ENCODE measurements around the gene MEGF11. TPM values are rescaled to one million over a fixed set of nuclear protein-coding genes. Genes with fewer than 3 reads are reported as not detected.
A peak's percentile ranks its signal among the peaks of the same experiment; 100 is the strongest.

Gene MEGF11
- total RNA-seq, 4 donors from 2014 or later: not detected

DNA sequence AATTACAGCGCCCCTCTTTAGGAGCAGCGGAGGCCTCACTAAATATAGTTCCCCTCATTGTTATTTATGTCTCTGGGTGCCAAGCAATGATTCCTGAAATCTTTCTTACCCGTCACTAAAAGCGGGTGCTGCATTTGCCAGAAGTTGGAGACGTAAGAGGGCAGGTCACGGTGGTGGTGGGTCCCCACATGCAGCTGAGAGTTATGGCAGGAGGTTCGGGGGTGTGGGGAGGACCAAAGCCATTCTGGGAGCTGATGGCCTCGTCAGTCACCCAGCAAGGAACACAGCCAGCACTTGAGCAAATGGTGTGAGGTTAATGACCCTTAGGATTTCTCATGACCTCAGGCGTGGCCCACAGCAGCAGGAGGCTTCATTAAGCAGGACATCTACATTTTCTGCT, 255.1 kb downstream of the MEGF11 start:
- Histone ChIP-seq H3K4me3 (no peak overlapping the region), H3K27me3 (no peaks in the 10 kb centered on the region), H3K27ac (no peak overlapping the region), H3K36me3 (no peaks in the 10 kb centered on the region), H3K9me3 (no peaks in the 10 kb centered on the region), H3K4me1 (no peaks in the 10 kb centered on the region)
- no peak for TF ChIP-seq POLR2A (IDR thresholded peaks at IDR 0.05)
- TF ChIP-seq, protein P1, sequence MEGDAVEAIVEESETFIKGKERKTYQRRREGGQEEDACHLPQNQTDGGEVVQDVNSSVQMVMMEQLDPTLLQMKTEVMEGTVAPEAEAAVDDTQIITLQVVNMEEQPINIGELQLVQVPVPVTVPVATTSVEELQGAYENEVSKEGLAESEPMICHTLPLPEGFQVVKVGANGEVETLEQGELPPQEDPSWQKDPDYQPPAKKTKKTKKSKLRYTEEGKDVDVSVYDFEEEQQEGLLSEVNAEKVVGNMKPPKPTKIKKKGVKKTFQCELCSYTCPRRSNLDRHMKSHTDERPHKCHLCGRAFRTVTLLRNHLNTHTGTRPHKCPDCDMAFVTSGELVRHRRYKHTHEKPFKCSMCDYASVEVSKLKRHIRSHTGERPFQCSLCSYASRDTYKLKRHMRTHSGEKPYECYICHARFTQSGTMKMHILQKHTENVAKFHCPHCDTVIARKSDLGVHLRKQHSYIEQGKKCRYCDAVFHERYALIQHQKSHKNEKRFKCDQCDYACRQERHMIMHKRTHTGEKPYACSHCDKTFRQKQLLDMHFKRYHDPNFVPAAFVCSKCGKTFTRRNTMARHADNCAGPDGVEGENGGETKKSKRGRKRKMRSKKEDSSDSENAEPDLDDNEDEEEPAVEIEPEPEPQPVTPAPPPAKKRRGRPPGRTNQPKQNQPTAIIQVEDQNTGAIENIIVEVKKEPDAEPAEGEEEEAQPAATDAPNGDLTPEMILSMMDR (IDR thresholded peaks at IDR 0.05): no peak
- DNase-seq: no peak

- no peaks in the 10 kb centered on the region for H3K4me1 ChIP-seq
- H3K9me3 ChIP-seq: no peaks in the 10 kb centered on the region
- TF ChIP-seq POLR2A (IDR thresholded peaks at IDR 0.05): no peak
- TF ChIP-seq, protein P1 (IDR thresholded peaks at IDR 0.05): no peak
- no peak overlapping the region for H3K27ac ChIP-seq
- no peaks in the 10 kb centered on the region for H3K36me3 ChIP-seq
- DNase-seq: no peak
- H3K27me3 ChIP-seq: no peaks in the 10 kb centered on the region
- H3K4me3 ChIP-seq: no peak overlapping the region
These were observed 256.6 kb downstream of the MEGF11 start for GRCh38 chr15:65996901-65997300.

- H3K27me3 ChIP-seq: no peaks in the 10 kb centered on the region
- no peak for TF ChIP-seq POLR2A (IDR thresholded peaks at IDR 0.05)
- TF ChIP-seq, protein P1 (IDR thresholded peaks at IDR 0.05): no peak
- no peaks in the 10 kb centered on the region for H3K9me3 ChIP-seq
- no peak overlapping the region for H3K4me3 ChIP-seq
- no peak overlapping the region for H3K27ac ChIP-seq
- H3K4me1 ChIP-seq: no peaks in the 10 kb centered on the region
- H3K36me3 ChIP-seq: no peaks in the 10 kb centered on the region
- no peak for DNase-seq
These were observed 258.7 kb downstream of the MEGF11 start for GRCh38 chr15:65994832-65995231.

DNA sequence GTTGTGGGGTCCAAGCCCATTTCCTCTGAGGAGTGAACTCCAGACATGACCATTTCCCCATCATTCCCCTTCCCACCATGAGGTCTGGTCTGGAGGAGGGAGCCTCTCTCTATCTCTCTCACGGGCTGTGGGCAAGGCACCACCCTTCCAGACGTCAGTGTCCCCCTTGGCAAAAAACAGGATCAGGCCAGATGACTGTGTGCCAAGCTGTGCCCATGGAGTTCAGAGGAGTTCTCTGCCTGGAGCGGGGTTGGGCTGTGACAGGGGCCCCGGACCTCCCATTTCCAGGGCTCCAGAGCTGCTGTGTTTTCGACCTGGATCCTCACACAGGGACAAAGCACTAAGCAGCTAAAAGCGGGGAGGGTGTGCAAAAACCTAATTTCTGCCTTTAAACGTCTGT, 259.8 kb downstream of the MEGF11 start:
- Histone ChIP-seq H3K9me3 (no peaks in the 10 kb centered on the region), H3K27ac (no peak overlapping the region), H3K36me3 (no peaks in the 10 kb centered on the region), H3K4me3 (no peak overlapping the region), H3K4me1 (no peaks in the 10 kb centered on the region), H3K27me3 (no peaks in the 10 kb centered on the region)
- TF ChIP-seq POLR2A (IDR thresholded peaks at IDR 0.05): no peak
- TF ChIP-seq, protein P1 (IDR thresholded peaks at IDR 0.05): no peak
- DNase-seq: peak in 1 of 3 donors; percentile 5

DNA sequence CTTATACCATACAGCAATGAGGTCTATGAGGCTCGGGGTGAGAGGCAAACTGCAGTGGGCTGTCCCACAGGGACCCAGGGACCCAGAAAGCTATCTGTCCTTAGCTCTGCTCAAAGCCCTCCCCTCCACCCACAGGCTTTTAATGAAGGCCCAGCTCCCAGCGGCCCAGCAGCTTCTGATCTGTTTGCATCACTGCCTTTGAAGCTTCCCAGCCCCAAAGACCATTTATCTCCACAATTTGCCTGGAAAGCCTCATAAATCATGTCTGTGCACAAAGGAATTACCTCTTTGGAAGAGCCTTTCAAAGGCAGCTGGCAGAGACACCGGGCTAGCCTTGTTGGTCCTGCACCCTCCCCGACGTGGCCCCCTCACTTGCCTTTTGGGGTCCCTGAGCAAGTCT, 260.3 kb downstream of the MEGF11 start:
- H3K27ac ChIP-seq: no peak overlapping the region
- H3K4me3 ChIP-seq: no peak overlapping the region
- H3K9me3 ChIP-seq: no peaks in the 10 kb centered on the region
- no peaks in the 10 kb centered on the region for H3K36me3 ChIP-seq
- peak in 1 of 3 donors; percentile 9 for DNase-seq
- no peaks in the 10 kb centered on the region for H3K4me1 ChIP-seq
- H3K27me3 ChIP-seq: no peaks in the 10 kb centered on the region
- TF ChIP-seq, protein P1 (IDR thresholded peaks at IDR 0.05): no peak
- no peak for TF ChIP-seq POLR2A (IDR thresholded peaks at IDR 0.05)

Measured in Peyer's patch (tissue), 4 donors.